Hematopoietic multipotent progenitor cell treated with erythropoietin and hydrocortisone succinate and interleukin-3 and kit ligand, for 6 days (in vitro differentiated cells): ENCODE results near the gene MRM2.
"Not testable (repeated sequence)": the region's sequence is repeated elsewhere in the genome, so short reads cannot be mapped to it uniquely, and the experiment has no call there.

ENCODE experiments used
- DNase-seq: peaks from one replicate; pipeline ENCODE4 v3.0.0-alpha.2; 2015

The MRM2 gene

DNA sequence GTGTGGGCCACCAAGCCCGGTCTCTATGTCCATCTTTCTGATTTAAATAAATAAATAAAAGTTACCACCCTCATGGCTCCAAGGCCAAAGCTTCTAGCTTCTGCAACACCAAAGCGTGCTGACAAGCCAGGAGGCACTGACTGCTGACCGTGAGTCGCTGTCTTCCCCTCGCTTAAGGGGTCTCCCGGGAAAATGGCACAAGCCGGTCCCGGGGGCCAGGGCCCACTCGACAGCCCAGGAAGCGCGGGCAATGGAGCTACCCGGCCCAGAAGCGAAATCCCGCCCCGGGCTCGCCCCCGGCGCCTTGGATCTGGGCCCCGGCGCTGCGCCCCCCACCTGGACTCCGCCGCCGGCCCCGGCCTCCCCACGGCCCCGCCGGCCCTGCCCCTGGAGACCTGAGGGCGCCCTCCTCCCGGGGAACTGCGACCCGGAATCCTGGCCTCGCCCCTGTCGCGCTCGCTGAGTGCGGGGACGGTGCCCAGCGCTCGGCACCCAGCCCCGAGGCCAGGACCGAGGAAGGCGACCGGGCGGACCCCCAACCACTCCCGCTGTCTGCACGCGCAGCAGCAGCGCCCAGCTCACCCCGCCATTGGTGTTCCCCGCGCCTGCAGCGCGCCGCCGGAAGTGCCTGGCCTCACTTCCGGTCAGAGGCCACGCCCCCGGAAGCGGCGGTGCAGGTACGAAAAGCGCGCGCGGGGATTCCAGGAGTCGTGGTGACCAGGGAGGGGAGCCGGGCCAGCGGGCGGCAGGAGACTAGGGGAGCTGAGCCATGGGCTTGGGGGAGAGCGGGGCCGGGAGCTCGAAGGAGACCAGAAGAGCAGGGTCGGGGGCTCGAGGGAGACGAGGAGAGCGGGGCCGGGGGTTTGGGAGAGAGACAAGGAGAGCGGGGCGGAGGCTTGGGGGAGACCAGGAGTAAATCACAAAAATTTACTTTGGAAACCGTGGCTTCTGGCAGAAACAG is at the start of gene MRM2, which contains the start of gene NUDT1:
MRM2 (minus strand) TSS at position 626 of the 961 bp plus-strand sequence; CDS start at position 590, 36 bp downstream.
NUDT1 (plus strand) TSS at position 647 of the 961 bp plus-strand sequence. CDS start 2,349 bp downstream, outside the sequence.
- DNase-seq, result peak; percentile 84

DNA sequence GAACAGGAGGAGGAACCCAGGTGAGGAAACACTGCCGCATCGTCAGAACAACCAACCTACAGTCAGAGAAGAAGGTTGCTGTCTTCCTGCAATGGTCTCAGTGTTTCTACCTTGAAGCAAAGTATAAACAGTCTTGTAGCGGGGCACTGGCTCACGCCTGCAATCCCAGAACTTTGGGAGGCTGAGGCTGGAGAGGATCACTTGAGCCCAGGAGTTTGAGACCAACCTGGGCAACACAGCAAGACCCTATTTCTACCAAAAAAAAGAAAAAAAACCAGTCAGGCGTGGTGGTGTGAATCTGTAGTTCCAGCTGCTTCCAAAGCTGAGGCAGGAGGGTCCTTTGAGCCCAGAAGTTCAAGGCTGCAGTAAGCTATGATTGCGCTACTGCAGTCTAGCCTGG is 48.9 kb upstream of the MRM2 start:
- DNase-seq, result no peak

DNA sequence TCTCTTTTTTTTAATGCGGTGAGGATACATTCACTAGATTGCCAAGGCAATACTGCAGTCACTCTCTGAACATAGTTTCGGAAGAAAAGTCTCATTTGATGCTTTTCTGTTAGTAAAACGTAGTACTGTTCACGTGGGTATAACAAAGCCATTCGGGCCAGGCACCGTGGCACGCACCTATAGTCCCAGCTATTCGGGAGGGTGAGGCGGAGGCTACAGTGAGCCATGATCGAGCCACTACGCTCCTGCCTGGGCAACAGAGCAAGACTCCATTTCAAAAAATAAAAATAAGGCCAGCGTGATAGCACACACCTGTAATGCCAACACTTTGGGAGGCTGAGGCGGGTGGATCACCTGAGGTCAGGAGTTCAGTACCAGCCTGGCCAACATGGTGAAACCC is 47.6 kb upstream of the MRM2 start:
- no peak for DNase-seq

DNA sequence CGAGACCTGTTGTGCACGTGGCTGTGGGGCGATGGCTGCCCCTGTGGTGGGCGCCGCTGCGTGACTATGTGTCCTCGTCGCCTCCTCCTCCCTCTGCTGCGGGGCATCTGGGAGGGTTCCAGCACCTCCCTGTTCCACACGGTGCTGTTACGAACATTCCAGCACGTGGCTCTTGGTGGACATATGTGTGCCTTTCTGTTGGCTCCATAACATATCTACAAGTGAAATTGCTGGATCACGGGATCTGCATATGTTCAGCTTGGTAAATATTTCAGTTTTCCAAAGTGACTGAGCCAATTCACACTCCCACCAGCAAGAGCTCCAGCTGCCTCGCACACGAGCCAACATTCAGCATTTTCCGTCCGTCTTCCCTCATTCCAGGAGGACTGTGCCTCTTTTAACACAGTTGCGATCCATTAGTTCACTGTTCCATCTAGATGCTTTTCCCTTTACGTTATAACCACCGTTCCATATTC is 47.1 kb upstream of the MRM2 start:
- no peak for DNase-seq

- DNase-seq, result no peak
Measured at GRCh38 chr7:2288503-2288902, 46.5 kb upstream of the MRM2 start.

GRCh38 chr7:2287745-2288144 is 45.7 kb upstream of the MRM2 start:
- DNase-seq, result no peak

- no peak for DNase-seq
Measured at GRCh38 chr7:2283074-2283473, 41.1 kb upstream of the MRM2 start.

DNA sequence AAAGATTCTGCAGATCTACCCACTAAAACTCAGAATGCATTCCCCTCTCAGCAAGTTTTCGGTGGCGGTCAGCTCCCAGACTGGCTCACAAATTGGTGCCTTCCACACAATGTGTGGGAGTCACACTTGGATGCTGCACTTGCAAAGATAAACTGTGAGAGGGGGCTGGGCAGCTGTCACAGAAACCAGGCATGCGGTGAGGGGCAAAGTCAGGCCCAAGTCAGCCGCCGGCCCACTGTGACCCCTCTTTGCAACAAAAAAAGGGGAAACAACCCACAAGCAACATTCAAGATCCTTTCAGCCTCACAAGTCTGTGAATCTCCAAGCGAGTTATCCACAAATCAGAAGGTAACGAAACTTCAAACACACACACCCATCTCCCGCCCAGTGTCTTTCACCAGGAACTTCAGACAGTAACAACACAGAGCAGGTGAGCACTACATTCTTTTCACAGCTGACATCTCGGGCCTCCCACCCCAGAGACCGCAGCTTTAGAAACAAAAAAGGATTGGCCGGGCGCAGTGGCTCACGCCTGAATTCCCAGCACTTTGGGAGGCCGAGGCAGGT is 40.3 kb upstream of the MRM2 start:
- no peak for DNase-seq

- no peak for DNase-seq
Measured at GRCh38 chr7:2281541-2281940, 39.5 kb upstream of the MRM2 start.

DNA sequence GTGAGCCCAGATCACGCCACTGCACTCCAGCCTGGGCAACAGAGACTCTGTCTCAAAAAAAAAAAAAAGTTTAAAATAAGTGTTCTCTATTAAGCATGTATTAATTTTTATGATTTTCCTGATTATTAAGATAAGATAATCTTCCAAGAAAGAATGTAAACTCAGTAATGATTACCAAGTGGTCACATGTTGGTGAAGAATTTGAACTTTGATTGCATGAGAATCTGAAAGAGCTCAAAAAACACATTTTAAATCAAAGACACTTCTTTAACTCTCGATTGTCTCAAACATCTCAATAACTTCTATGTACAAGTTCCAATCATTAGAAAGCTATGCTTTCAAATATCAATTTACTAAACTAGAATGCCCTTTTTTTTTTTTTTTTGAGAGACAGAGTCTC is 38.4 kb upstream of the MRM2 start:
- no peak for DNase-seq

- no peak for DNase-seq
Measured at GRCh38 chr7:2279896-2280295, 37.9 kb upstream of the MRM2 start.

DNA sequence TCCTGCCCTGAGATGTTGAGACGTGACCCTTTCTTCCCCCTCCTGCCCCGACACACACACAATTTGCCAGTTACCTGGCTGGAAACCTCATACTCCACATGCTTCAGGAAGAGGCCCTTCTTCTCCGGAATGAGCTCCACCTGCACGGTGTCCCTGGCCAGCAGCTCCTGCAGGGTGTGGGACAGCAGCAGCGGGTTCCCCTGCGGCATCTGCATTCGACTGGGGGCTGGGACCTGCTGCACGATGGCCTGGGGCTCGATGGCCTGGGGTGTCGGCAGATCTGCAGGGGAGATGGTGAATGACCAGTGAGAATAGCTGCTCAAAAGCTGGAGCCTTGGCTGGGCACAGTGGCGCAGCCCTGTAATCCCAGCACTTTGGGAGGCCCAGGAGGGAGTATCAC is 36.0 kb upstream of the MRM2 start:
- no peak for DNase-seq

GRCh38 chr7:2276107-2276506 is 34.1 kb upstream of the MRM2 start:
- DNase-seq, result no peak

DNA sequence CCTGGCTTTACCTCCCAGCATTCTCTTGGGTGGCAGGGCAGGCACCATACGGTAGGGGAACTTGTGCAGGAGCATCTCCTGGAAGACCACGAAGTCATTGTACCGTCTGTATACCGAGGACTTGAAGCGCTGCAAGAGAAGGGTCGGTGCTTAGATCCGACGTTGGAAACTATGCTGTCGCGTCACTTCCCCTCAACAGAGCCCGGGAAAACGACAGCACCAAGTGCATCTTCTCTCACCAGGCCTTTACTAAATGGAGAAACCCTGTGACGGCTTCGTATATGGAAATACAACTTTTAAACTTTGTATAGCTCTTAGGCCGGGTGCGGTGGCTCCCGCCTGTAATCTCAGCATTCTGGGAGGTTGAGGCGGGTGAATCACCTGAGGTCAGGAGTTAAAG is 33.1 kb upstream of the MRM2 start:
- DNase-seq, result no peak

DNA sequence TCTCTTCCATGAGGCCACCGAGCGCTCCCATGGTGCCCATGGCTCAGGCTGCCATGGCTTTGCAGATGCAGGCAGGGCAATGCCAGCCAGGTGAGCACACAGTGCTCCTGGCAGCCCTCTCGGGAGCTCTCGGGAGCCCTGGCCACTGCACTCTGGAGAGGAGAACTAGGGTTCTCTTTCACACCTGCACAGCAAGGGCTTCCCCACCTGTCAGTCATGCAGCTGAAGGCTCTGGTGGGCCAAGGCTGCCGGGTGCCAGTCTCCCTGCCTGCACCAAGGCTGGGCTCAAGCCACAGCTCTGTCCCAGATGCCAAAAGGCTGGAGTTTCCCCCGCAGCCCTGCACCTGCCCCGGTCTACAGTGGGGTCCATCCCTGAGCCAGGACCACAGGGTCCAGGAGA is 32.7 kb upstream of the MRM2 start:
- no peak for DNase-seq

- DNase-seq, result no peak
Measured at GRCh38 chr7:2273866-2274265, 31.9 kb upstream of the MRM2 start.

DNA sequence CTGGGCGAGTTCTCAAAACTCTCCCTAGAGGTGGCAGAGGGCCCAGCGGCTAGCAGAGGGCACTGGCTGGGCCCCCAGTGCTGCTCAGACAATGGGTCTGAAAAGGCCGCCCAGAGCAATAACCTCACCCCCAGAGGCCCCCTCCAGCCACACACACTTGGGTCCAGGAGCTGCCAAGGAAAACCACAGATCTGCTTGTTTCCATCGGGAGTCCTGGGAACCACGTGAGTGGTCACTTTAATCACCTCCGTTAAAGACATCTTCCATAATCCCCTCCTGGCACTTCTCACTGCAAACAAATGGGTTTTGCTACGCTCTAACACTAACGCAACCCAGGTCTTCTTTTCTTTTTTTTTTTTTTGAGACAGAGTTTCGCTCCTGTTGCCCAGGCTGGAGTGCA is 30.0 kb upstream of the MRM2 start:
- DNase-seq, result no peak

- DNase-seq, result no peak
Measured at GRCh38 chr7:2271273-2272026, 29.4 kb upstream of the MRM2 start.

GRCh38 chr7:2270495-2270894 is 28.5 kb upstream of the MRM2 start:
- no peak for DNase-seq

DNA sequence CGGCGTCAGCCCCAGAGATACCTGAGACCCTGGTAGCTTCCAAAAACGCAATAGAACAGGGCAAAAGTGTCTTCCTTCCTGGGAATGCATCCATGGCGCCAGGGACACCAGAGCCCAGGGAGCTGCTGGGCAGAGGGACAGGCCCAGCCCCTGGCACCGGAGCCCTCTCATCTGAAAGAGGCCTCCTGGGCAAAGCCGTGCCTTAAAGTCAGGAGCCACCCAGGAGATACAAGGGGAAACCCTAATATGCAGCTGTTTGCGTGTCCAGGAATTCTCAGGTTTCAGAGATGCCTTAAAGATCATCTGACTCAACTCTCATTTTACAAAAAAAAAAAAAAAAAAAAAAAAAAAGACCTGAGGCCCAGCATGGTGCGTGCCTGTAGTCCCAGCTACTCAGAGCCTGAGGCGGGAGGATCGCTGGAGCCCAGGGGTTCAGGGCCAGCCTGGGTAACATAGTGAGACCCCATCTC is 28.0 kb upstream of the MRM2 start:
- no peak for DNase-seq

- DNase-seq, result not testable (repeated sequence)
Measured at GRCh38 chr7:2269089-2269990, 27.3 kb upstream of the MRM2 start.

DNA sequence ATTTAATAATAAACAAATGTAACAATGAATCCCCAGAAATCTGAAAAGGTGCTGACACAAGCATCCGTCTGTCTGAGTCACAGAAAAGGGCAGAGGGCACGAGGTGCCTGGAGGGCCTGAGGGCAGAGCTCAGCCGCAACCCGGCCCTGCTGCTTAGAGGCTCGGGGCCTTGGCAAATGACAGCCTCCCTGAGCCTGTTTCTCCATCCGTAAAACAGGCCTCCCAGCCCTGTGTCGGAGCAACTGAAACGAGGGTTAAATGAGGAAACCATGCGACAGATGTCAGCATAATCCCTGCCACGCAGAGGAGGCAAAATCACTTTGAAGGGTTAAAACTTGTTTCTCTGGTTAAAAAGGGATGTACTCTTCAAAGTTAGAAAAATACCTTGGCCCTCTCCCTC is 24.9 kb upstream of the MRM2 start:
- no peak for DNase-seq
